Measurements from ENCODE around the gene MTMR3. TPM values are rescaled to one million over a fixed set of nuclear protein-coding genes. Genes with fewer than 3 reads are reported as not detected.

The MTMR3 gene
- total and polyA plus RNA-seq, 4 donors, result 13.6 to 86.0 (median 41.3) TPM

DNA sequence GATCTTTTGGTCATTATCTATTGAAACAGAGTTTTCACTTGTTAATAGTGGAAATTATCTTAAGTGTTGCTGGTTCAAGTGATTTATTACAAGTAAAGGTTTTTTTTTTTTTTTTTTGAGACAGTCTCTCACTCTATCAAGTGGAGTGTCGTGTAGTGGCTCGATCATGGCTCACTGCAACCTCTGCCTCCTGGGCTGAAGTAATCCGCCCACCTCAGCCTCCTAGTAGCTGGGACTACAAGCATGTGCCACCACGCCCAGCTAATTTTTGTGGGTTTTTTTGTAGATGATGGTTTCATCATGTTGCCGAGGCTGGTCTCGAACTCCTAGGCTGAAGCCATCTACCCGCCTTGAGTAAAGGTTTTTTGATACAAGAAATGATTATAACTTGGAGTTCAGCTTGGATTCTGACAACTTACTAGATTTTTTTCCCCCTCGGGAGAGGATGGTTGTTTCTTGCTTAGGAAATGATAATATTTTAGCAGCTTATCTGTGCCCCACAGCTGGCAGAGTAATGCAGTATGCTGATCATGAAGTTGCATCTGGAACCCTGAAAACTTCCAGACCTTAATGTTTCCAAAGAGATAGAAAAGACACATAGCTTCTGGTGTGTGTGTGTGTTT lies 68.9 kb downstream of the MTMR3 start:
- Histone ChIP-seq H3K9ac (ENCODE audit: insufficient read depth in 1 of 2, low read length in 2 of 2) (no peak overlapping the region), H3K27ac (ENCODE audit: low read depth in 1 of 2, low read length in 1 of 2) (no peak overlapping the region), H3K4me3 (no peak overlapping the region), H3K4me1 (ENCODE audit: control insufficient read depth in 5 of 5, insufficient read depth in 5 of 5, low read length in 5 of 5) (peaks cover 0 to 9% (median 6%) of the 10 kb centered on the region in 5 donors), H3K27me3 (ENCODE audit: control insufficient read depth in 3 of 3, insufficient read depth in 3 of 3, low read length in 2 of 3) (no peaks in the 10 kb centered on the region), H3K36me3 (ENCODE audit: control insufficient read depth in 4 of 4, insufficient read depth in 4 of 4, low read length in 4 of 4) (no peaks in the 10 kb centered on the region), H3K9me3 (ENCODE audit: control insufficient read depth in 4 of 4, insufficient read depth in 3 of 4, low read length in 3 of 4) (no peaks in the 10 kb centered on the region)
- DNase-seq (no peak), ATAC-seq (ENCODE audit: insufficient read depth, low FRiP score) (no peak)
- 70 to 77% methylated on average over 8 of the region's 8 CpGs for whole genome bisulfite sequencing, 2 donors
- TF ChIP-seq, protein P1, sequence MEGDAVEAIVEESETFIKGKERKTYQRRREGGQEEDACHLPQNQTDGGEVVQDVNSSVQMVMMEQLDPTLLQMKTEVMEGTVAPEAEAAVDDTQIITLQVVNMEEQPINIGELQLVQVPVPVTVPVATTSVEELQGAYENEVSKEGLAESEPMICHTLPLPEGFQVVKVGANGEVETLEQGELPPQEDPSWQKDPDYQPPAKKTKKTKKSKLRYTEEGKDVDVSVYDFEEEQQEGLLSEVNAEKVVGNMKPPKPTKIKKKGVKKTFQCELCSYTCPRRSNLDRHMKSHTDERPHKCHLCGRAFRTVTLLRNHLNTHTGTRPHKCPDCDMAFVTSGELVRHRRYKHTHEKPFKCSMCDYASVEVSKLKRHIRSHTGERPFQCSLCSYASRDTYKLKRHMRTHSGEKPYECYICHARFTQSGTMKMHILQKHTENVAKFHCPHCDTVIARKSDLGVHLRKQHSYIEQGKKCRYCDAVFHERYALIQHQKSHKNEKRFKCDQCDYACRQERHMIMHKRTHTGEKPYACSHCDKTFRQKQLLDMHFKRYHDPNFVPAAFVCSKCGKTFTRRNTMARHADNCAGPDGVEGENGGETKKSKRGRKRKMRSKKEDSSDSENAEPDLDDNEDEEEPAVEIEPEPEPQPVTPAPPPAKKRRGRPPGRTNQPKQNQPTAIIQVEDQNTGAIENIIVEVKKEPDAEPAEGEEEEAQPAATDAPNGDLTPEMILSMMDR (IDR thresholded peaks at IDR 0.05; ENCODE audit: control extremely low read depth, extremely low read depth), result no peak

DNA sequence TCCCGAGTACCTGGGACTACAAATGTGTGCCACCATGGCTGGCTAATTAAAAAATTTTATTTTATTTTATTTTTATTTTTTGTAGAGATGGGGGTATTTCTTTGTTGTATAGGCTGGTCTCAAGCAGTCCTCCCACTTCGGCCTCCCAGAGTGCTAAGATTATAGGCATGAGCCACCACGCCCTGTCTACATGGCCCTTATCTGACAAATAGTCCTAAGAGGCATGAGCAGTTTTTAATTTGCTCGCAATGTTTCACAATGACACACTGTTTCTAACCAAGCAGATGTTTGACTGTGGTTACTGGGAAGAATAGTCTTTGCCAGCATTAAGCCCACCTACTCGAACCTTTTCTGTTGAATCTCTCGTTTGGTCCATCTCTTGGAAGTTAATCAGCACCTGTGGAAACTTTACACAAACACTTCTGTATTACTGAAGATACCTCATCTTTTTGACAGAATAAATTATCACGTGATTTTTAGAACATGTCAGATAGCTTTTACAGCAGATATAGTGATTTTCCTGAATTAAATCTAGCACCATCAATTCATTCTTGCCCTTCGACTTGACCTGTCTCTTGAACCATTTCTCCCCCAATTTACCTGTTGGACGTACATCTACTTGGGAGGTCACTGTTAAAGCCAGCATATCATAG lies 71.4 kb downstream of the MTMR3 start:
- TF ChIP-seq, protein P1 (IDR thresholded peaks at IDR 0.05; ENCODE audit: control extremely low read depth, extremely low read depth), result no peak
- Histone ChIP-seq H3K9ac (ENCODE audit: insufficient read depth in 1 of 2, low read length in 2 of 2) (no peak overlapping the region), H3K4me3 (no peak overlapping the region), H3K36me3 (ENCODE audit: control insufficient read depth in 4 of 4, insufficient read depth in 4 of 4, low read length in 4 of 4) (no peaks in the 10 kb centered on the region), H3K27ac (ENCODE audit: low read depth in 1 of 2, low read length in 1 of 2) (no peak overlapping the region), H3K27me3 (ENCODE audit: control insufficient read depth in 3 of 3, insufficient read depth in 3 of 3, low read length in 2 of 3) (no peaks in the 10 kb centered on the region), H3K9me3 (ENCODE audit: control insufficient read depth in 4 of 4, insufficient read depth in 3 of 4, low read length in 3 of 4) (no peaks in the 10 kb centered on the region), H3K4me1 (ENCODE audit: control insufficient read depth in 5 of 5, insufficient read depth in 5 of 5, low read length in 5 of 5) (peaks cover 0 to 2% (median 0%) of the 10 kb centered on the region in 5 donors)
- ATAC-seq (ENCODE audit: insufficient read depth, low FRiP score) (no peak), DNase-seq (no peak)
- WGBS, 2 donors, result 94 to 95% methylated on average over 9 of the region's 9 CpGs

- Histone ChIP-seq H3K4me3 (no peak overlapping the region), H3K9ac (ENCODE audit: insufficient read depth in 1 of 2, low read length in 2 of 2) (no peak overlapping the region), H3K27ac (ENCODE audit: low read depth in 1 of 2, low read length in 1 of 2) (no peak overlapping the region), H3K36me3 (ENCODE audit: control insufficient read depth in 4 of 4, insufficient read depth in 4 of 4, low read length in 4 of 4) (peaks cover 0 to 2% (median 0%) of the 10 kb centered on the region in 4 donors), H3K4me1 (ENCODE audit: control insufficient read depth in 5 of 5, insufficient read depth in 5 of 5, low read length in 5 of 5) (no peaks in the 10 kb centered on the region), H3K27me3 (ENCODE audit: control insufficient read depth in 3 of 3, insufficient read depth in 3 of 3, low read length in 2 of 3) (no peaks in the 10 kb centered on the region), H3K9me3 (ENCODE audit: control insufficient read depth in 4 of 4, insufficient read depth in 3 of 4, low read length in 3 of 4) (no peaks in the 10 kb centered on the region)
- ATAC-seq (ENCODE audit: insufficient read depth, low FRiP score) (no peak), DNase-seq (no peak)
- 83 to 87% methylated on average over 1 of the region's 1 CpG for WGBS, 2 donors
- TF ChIP-seq, protein P1 (IDR thresholded peaks at IDR 0.05; ENCODE audit: control extremely low read depth, extremely low read depth), result no peak
Observed at GRCh38 chr22:29956680-29957079, 73.7 kb downstream of the MTMR3 start.
